ENCODE measurements around the gene CBFA2T3.

CBFA2T3 gene

DNA sequence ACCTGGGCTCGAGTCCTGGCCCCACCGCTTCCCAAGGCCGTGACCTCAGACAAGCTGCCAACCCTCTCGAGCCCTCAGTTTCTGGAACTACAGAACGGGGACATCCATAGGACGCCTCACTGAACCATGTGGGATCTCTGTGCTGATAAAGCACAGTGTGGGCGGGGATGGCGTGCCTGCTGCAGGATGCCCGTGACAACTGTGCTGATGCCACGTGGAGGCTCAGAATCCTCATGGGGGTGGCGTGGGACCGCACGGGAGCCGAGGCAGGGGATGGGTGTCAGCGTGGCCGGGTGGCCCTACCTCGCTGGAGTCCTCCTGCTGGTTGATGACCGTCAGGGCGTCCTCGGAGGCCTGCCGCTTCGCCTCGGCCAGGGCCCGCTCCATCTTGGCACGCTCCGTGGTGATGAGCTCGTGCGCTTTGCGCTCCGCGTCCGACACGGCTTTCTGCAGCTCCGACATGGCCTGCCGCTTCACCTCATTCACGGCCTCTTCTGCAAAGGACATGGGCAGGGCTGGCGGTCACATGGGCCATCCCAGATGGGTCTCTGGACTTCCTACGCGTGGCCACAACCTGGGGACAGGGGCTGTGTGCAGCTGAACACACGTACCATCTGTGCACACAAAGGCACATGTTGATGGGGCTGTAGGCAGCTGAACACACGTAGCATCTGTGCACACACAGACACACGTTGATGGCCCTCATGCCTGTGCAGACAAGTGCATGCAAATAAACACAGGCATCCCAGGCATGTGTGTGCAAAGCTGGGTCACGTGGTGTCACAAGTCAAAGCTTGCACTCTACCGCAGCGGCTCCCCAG is 97.8 kb downstream of the CBFA2T3 start:
- Histone ChIP-seq H3K4me3 (no peak overlapping the region), H3K27ac (no peak overlapping the region; the same call in 1 of the 2 replicates), H3K4me1 (peaks cover 60% of the 10 kb centered on the region), H3K36me3 (peaks cover 94% of the 10 kb centered on the region), H3K9ac (no peak overlapping the region), H4K20me1 (peaks cover 94% of the 10 kb centered on the region), H3K4me2 (no peak overlapping the region), H3K27me3 (no peaks in the 10 kb centered on the region), H3K9me3 (no peaks in the 10 kb centered on the region)
- no peak for TF ChIP-seq Cebpa-rat (IDR thresholded peaks at IDR 0.05)

DNA sequence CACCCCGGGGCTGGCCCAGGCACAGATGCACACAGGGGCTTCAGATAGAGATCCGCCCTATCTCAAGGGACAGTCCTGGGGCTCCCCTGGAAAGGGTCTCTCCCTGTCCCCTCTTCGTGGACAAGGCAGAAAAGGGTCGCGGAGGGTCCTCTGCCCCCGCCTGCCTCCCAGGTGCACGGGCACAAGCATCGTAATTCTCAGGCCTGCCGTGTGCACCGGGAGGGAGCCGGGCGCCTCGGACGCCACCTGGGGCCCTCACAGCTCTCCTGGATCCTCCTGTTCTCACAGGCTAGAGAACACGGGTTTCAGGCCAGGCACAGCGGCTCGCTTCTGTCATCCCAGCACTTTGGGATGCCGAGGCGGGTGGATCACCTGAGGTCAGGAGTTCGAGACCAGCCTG is 98.7 kb downstream of the CBFA2T3 start:
- 0 out of 2 replicates have a peak overlapping the region, but pooled peaks have one; percentile 30 for H3K4me2 ChIP-seq
- no peak overlapping the region for H3K9ac ChIP-seq
- H3K36me3 ChIP-seq, result peaks cover 94% of the 10 kb centered on the region
- H3K4me1 ChIP-seq, result peaks cover 52% of the 10 kb centered on the region
- H3K9me3 ChIP-seq, result no peaks in the 10 kb centered on the region
- TF ChIP-seq Cebpa-rat (IDR thresholded peaks at IDR 0.05), result no peak
- no peak overlapping the region for H3K4me3 ChIP-seq
- H4K20me1 ChIP-seq, result peaks cover 94% of the 10 kb centered on the region
- H3K27me3 ChIP-seq, result no peaks in the 10 kb centered on the region
- H3K27ac ChIP-seq, result no peak overlapping the region

DNA sequence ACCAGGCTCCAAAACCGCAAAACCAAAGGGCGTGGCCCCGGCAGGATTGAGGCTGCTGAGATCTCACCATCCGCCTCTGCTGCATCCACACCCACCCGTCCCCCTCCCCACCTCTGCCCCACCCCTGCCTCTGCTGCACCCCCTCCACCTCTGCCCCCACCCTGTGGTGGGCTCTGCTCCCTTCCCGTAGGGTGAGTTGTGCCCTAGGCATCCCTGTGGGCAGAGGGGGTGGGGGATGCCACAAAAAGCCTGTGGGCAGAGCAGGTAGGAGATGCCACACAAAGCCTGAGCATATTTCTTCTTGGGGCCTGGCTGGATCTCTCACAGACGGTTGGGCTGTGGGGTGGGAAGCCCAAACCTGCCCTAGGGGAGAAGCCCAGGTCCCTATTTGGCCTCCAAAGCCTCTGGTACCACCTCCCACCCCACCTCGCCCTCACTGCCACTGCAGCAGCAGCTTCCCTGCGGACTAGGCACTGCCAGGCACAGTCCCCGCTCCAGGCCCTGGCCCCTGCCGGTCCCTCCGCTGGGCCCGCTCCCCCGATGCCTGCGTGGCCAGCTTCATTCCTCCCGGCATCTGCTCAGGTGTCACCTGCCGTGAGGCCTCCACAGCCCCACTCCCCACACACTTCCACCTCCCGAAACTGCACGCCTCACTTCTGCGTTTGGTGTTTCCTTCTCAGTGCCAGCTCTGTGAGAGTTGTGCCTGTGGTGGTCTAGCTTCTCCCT is 99.3 kb downstream of the CBFA2T3 start:
- Histone ChIP-seq H3K9me3 (no peaks in the 10 kb centered on the region), H4K20me1 (peaks cover 94% of the 10 kb centered on the region), H3K9ac (no peak overlapping the region), H3K36me3 (peaks cover 88% of the 10 kb centered on the region), H3K4me3 (no peak overlapping the region), H3K4me1 (peaks cover 46% of the 10 kb centered on the region), H3K27ac (peak overlapping the region; percentile 38; the same call in 1 of the 2 replicates), H3K27me3 (no peaks in the 10 kb centered on the region), H3K4me2 (peak overlapping the region; percentile 30; the same call in 1 of the 2 replicates)
- TF ChIP-seq Cebpa-rat (IDR thresholded peaks at IDR 0.05), result no peak

DNA sequence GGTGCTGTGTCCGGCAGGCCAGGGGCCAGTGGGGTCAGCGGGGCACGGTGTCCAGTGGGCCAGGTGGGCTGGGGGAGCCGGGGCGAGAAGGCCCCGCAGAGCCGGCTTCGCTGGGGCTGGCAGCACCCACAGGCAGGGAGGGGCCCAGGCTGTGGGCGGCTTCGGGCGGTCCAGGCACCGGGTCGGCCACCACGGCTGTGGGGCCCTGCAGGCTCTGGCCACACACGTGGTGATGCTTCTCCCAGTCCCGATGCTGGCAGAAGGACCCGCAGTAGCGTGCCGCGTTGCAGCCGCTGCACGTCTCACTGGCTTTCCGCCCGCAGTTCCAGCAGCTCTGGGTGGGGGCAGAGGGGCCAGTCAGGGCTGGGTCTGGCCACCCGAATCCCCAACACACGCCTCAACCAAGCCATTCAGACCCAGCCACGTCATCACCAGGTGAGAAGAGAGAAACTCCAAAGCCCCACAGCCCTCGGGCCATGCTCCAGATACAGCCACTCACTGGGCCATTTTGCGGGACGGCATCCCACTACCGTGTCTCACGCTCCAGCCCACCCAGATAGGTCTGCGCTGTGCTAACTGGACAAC is 100.0 kb downstream of the CBFA2T3 start:
- no peak overlapping the region for H3K9ac ChIP-seq
- H3K9me3 ChIP-seq, result no peaks in the 10 kb centered on the region
- H3K27me3 ChIP-seq, result no peaks in the 10 kb centered on the region
- no peak overlapping the region for H3K27ac ChIP-seq
- H3K4me1 ChIP-seq, result peaks cover 39% of the 10 kb centered on the region
- H3K36me3 ChIP-seq, result peaks cover 81% of the 10 kb centered on the region
- TF ChIP-seq Cebpa-rat (IDR thresholded peaks at IDR 0.05), result no peak
- no peak overlapping the region for H3K4me2 ChIP-seq
- no peak overlapping the region for H3K4me3 ChIP-seq
- peaks cover 92% of the 10 kb centered on the region for H4K20me1 ChIP-seq

DNA sequence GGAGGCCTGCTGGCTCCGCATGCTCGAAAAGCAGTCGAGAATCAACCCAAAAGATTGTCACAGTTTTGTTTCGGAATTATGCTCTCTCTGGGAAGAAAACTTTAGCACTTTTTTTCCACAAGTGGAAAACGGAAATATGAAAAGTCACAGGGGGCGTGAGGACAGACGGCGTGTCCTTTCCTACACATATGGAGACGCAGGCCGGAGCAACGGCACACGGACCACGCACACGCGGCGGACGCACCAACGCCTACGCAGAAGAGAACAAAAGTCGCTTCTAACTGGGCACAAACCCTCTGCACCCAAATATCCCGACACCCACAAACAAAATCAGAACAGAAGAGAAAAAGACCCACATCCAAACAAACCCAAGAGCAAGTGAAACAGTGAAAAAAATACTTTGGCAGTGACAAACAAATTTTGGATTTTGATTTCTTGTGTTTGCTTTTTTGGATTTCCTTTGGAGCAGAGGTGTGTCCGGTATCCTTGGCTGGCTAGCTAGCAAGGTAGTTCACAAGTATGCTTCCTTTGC is 101.2 kb downstream of the CBFA2T3 start:
- no peak overlapping the region for H3K9ac ChIP-seq
- no peak overlapping the region for H3K4me3 ChIP-seq
- H3K4me1 ChIP-seq, result peaks cover 39% of the 10 kb centered on the region
- H3K27me3 ChIP-seq, result peaks cover 12% of the 10 kb centered on the region
- no peak overlapping the region for H3K27ac ChIP-seq
- H3K36me3 ChIP-seq, result peaks cover 68% of the 10 kb centered on the region
- peaks cover 91% of the 10 kb centered on the region for H4K20me1 ChIP-seq
- no peaks in the 10 kb centered on the region for H3K9me3 ChIP-seq
- TF ChIP-seq Cebpa-rat (IDR thresholded peaks at IDR 0.05), result no peak
- H3K4me2 ChIP-seq, result no peak overlapping the region

DNA sequence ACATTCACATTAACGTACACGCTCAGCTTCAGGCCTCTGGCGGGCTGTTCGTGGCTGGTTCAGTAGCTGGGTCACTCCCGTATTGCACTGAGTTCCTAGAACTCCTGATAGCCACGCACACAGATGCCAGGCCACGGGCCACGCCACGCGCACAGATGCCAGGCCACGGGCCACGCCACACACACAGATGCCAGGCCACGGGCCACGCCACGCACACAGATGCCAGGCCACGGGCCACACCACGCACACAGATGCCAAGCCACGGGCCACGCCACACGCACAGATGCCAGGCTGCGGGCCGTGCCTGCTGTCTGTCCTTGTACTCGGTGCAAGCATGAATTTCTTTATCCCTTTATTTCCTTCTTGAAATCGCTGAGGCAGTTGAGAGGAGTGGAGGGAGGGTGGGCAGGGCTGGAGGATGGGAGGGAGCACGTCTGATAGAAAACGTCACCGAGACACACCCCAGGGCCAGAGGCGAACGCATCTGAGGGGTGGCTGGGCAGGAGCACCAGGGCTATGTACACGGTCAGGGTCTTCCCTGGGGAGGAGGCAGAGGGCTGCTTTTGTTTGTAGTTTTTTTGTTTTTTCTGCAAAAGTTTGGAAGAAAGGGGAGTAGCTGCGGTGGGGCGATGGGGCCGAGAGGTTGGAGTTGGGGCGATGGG is 101.9 kb downstream of the CBFA2T3 start:
- H3K4me3 ChIP-seq, result no peak overlapping the region
- peaks cover 19% of the 10 kb centered on the region for H3K27me3 ChIP-seq
- peaks cover 61% of the 10 kb centered on the region for H3K36me3 ChIP-seq
- peaks cover 39% of the 10 kb centered on the region for H3K4me1 ChIP-seq
- peaks cover 90% of the 10 kb centered on the region for H4K20me1 ChIP-seq
- no peaks in the 10 kb centered on the region for H3K9me3 ChIP-seq
- no peak for TF ChIP-seq Cebpa-rat (IDR thresholded peaks at IDR 0.05)
- H3K9ac ChIP-seq, result no peak overlapping the region
- H3K27ac ChIP-seq, result no peak overlapping the region
- no peak overlapping the region for H3K4me2 ChIP-seq

GRCh38 chr16:88872650-88873331 is 104.2 kb downstream of the CBFA2T3 start:
- no peak overlapping the region for H3K4me2 ChIP-seq
- no peak overlapping the region for H3K27ac ChIP-seq
- peaks cover 80% of the 10 kb centered on the region for H4K20me1 ChIP-seq
- no peaks in the 10 kb centered on the region for H3K9me3 ChIP-seq
- peaks cover 35% of the 10 kb centered on the region for H3K27me3 ChIP-seq
- H3K9ac ChIP-seq, result no peak overlapping the region
- H3K4me3 ChIP-seq, result no peak overlapping the region
- peaks cover 37% of the 10 kb centered on the region for H3K4me1 ChIP-seq
- no peak for TF ChIP-seq Cebpa-rat (IDR thresholded peaks at IDR 0.05)
- H3K36me3 ChIP-seq, result peaks cover 38% of the 10 kb centered on the region

- H3K36me3 ChIP-seq, result peaks cover 31% of the 10 kb centered on the region
- 0 out of 2 replicates have a peak overlapping the region, but pooled peaks have one; percentile 18 for H3K4me3 ChIP-seq
- H3K9ac ChIP-seq, result no peak overlapping the region
- peaks cover 35% of the 10 kb centered on the region for H3K27me3 ChIP-seq
- no peak for TF ChIP-seq Cebpa-rat (IDR thresholded peaks at IDR 0.05)
- peak overlapping the region; percentile 77 for H3K4me2 ChIP-seq
- H4K20me1 ChIP-seq, result peaks cover 74% of the 10 kb centered on the region
- H3K27ac ChIP-seq, result no peak overlapping the region
- peaks cover 44% of the 10 kb centered on the region for H3K4me1 ChIP-seq
- no peaks in the 10 kb centered on the region for H3K9me3 ChIP-seq
These were observed 105.1 kb downstream of the CBFA2T3 start for GRCh38 chr16:88871730-88872416.
